Islet of Langerhans (tissue), 1 donor: ENCODE data around the gene RXRG.
A peak's percentile ranks its signal among the peaks of the same experiment; 100 is the strongest.

Source experiments
- FAIRE-seq: peaks from one replicate; lab custom pipeline; 2011; peaks lifted over from hg19 to GRCh38; lab: Jason Lieb, UNC

Gene RXRG

DNA sequence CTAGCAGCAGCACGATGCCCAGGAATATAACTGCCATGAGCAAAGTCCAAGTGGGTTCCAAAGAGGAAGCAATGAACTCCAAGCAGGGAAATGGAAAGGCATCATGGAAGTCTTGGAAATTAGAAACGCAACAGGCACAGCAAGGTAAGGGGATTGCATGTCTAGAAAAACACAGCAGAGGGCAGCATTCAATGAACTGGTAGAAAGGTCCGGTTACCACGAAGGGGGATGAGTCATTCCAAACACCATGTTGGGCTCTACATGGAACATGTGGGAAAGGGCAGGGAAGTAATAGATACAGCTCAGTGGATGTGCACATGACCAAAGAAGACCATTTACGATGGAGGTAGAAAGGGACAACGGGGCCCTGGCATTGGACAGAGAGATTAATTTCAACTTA lies 36.4 kb downstream of the RXRG start:
- FAIRE-seq: peak; percentile 87

- no peak for FAIRE-seq
These were observed 37.5 kb downstream of the RXRG start for GRCh38 chr1:165407398-165407797.

GRCh38 chr1:165403835-165404482 lies 41.0 kb downstream of the RXRG start:
- peak; percentile 81 for FAIRE-seq

- no peak for FAIRE-seq
These were observed 42.3 kb downstream of the RXRG start for GRCh38 chr1:165402517-165403111.

DNA sequence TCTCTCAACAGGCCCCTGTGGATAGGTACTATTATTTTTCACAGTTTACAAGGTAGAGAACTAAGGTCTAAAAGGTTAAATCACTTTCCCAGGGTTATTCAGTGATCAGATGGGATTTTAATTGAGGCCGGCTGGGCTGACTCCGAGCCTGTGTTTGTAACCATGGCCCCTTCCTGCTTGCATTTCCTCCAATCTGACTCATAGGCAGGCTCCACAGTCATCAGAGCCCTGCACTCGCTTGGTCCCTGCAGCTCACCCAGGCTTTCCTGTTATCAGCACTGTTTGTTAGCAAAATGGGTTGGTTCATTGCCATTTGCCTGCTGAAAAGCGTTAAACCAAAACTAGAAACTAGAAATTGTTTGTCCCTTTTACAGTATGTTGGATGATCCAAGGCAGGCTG lies 47.0 kb downstream of the RXRG start:
- FAIRE-seq: no peak

- no peak for FAIRE-seq
These were observed 49.0 kb downstream of the RXRG start for GRCh38 chr1:165395901-165396300.

DNA sequence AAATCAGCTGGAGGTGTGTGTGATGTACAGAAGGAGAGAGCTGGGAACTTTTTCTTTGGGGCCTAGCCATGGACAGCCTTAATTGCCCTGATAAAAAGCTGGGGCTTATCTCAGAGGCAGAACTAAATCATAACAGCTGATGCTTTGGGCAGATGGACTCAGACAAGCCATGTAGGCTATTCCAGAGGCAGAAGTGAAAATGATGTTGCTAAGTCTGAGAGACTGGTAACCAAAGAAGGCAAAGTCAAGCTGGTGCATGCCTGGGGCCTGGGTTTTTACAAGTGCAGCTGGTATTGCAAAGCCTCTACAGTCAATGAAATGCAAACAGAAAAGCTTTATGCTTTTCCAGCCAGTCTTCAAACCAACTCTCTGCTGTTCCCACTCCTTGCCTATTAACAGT lies 49.4 kb downstream of the RXRG start:
- no peak for FAIRE-seq

- FAIRE-seq: no peak
These were observed 52.0 kb downstream of the RXRG start for GRCh38 chr1:165392634-165393571.

GRCh38 chr1:165389609-165390008 lies 55.3 kb downstream of the RXRG start:
- FAIRE-seq: no peak

- no peak for FAIRE-seq
These were observed 57.0 kb downstream of the RXRG start for GRCh38 chr1:165387961-165388360.

- FAIRE-seq: no peak
These were observed 57.4 kb downstream of the RXRG start for GRCh38 chr1:165387505-165387904.

DNA sequence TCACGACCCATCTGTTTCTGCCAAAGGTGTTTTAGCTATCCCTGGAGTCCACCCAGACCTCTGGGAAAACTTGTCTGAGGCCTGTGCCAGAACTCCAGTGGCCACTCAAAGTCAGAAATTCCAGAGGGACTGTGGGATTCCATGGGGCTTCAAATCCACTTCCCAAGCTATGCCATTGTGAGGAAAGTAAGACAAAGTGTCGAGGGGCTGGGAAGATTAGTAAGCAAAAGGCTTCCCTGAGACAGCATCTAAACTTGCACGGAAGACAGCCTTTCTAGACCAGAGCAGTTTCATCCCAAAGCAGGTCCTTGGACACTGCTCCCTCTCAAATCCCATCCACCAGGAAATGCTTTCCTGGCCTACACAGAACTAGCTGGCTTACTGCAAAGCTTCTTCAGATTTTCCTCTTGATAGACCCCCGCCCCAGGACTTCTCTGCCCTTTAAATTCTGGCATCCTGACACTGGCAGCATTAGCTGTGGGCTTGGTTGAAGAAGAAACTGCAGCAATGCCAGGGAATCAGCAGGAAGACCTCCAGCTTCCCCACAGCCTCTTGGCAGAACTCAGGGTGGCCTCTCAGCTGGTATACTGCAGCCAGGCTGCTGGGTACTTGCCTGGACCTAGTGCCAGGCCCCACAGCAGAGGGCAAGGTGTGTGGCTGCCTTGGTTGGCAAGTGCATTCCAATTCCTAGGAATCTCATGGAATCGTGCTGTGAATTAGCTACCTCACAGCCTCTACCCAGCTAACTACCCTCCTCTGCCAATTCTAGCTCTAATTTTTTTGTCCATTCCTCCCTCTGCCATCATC lies 61.1 kb downstream of the RXRG start:
- FAIRE-seq: no peak

- no peak for FAIRE-seq
These were observed 61.9 kb downstream of the RXRG start for GRCh38 chr1:165383067-165383466.

DNA sequence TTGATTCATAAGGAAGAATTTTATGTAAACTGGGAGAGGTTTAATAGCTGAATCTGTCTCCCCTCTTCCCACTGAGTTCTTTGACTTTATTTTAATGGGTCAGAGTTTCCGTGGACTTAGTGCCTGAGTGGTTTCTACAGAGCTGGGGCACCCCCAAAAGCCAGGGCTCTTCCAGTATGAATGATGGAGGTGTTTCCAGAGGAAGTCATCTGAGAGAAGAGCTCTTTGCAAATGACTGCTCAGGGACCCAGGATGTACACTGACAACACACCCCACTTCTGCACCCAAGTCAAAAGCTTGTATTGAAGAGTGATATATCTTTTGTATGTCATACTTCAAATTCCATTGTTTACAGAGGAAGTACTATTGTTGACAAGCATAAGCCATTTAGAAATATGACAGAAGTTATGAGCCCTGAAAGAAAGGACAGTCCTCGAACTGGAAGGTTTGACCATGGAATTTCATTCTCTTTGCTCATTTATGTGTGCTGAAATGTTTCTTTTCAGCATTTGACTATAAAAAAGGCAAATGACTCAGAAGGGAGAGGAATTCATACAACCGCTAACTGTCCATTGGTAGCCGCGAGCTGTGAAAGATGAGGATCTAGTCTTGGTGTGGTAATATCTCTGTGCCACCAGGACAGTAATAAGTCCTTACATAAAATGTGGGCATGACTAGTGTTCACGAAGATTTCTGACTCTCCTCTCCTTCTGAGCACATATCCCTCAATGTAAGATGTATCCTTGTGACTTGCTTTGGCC lies 63.0 kb downstream of the RXRG start:
- no peak for FAIRE-seq

GRCh38 chr1:165376811-165377311 lies 68.1 kb downstream of the RXRG start:
- no peak for FAIRE-seq

DNA sequence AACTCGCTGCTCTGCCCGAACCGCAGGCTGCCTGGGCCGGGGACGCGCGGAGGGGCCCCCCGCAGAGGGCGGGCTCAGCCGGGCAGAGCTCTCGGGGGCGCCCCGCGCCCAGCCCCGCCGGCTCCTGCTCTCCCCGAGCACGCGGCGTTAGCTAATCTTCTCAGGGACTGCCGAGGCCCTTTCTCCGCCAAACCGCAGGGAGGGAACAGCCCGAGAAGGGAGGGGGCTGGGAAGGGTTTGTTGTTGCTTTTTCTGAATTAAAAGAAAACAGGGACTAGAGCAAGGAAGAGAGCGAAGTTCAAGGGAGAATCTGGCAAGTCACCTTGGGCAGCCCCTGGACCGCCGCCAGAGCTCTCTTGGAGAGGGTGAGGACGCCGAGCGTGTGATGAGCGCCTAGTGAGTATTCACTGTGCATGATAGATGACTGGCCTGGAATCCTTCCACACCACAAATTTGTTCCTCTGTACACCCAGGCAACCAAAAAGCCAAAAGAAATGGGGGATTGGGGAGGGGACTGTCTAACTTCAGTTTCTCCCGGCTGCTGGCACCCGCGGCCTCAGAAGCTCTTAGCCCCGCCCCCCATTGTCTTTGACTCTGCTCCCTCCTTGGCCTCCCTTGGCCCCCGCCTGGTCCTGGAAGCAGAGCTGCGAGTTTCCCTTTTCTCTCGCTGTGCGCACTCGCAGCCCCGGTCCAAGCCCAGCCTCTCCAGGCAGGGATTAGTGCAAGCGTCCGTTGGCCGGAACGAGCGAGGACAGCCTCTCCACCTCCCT lies 68.7 kb downstream of the RXRG start:
- no peak for FAIRE-seq

DNA sequence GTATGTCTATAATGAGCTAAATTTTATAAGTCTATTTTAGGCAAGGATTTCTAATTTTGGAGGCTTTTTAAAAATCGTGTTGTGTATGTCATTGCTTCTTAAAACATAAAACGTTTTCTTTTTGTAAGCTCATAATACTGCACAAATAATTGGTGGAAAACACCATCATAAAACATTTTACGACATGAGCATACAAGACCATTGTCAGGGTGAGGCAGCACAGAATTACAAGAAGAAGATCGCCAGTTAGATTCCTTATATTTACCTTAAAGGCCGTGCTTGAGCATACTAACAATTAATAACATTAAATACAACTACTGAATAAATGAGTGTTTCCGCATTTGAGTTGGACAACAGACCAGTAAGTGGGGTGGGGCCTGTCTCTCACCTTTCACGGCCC lies 69.3 kb downstream of the RXRG start:
- no peak for FAIRE-seq

- no peak for FAIRE-seq
These were observed 73.2 kb downstream of the RXRG start for GRCh38 chr1:165371588-165372225.

GRCh38 chr1:165369255-165369848 lies 75.6 kb downstream of the RXRG start:
- FAIRE-seq: no peak
